Vagina (tissue), 2 donors: ENCODE data around the gene ARHGAP26. TPM values are rescaled to one million over a fixed set of nuclear protein-coding genes. Genes with fewer than 3 reads are reported as not detected.

ENCODE experiments used
- DNase-seq, 2 donors: peaks; one replicate each; pipeline ENCODE4 v3.0.0-alpha.2; 2017; ENCODE audit errors: extremely low spot score in 2 of 2
- H3K27ac ChIP-seq: fragments of 200-600 bp; sonication (generic); one replicate; pipeline ENCODE4 v1.5.1; 2019
- H3K27me3 ChIP-seq: fragments of 200-600 bp; sonication (generic); one replicate; pipeline ENCODE4 v1.5.1; 2019
- H3K36me3 ChIP-seq, 2 donors: fragments of 200-600 bp; sonication (generic); one replicate each; pipeline ENCODE4 v1.5.1; 2017 to 2019
- H3K4me1 ChIP-seq: fragments of 200-600 bp; sonication (generic); one replicate; pipeline ENCODE4 v1.5.1; 2019
- H3K4me3 ChIP-seq, 2 donors: fragments of 200-600 bp; sonication (generic); 1 replicate in 1 of 2; 2 replicates in 1 of 2; pipeline ENCODE4 v1.5.1; 2016 to 2019
- H3K9me3 ChIP-seq: fragments of 200-600 bp; sonication (generic); one replicate; pipeline ENCODE4 v1.5.1; 2019
- POLR2A ChIP-seq, 2 donors: fragments of 450-650 bp; IDR thresholded peaks; one replicate each; pipeline ENCODE4 v1.6.1; 2017; ENCODE audit warnings: antibody characterized with exemption in 2 of 2, mild to moderate bottlenecking in 2 of 2, moderate library complexity in 2 of 2
- POLR2AphosphoS5 ChIP-seq, 2 donors: sonication (generic); formaldehyde crosslinking; IDR thresholded peaks; one replicate each; pipeline ENCODE4 v1.9.0; 2017; ENCODE audit warnings: antibody characterized with exemption in 2 of 2, mild to moderate bottlenecking in 2 of 2, low read depth in 1 of 2; ENCODE audit not compliant: insufficient read depth in 1 of 2
- intact Hi-C: fragments of 100-400 bp; cut with DNase I; formaldehyde crosslinking; loops from one replicate; pipeline ENCODE4 v1.15.1; 2023
- total RNA-seq: library from RNA; depleted of rRNA; stranded (reverse); fragments of >200 nt; gene quantifications from one replicate; pipeline ENCODE4 v1.2.3, GENCODE V29; 2016
- TF ChIP-seq, protein P1 (sequence below), 3 experiments: fragments of 450-650 bp in 2 of 3; fragments of 200-600 bp in 1 of 3; sonication (generic) in 1 of 3; IDR thresholded peaks; one replicate each; pipeline ENCODE4 v1.5.1; 2017 to 2019; ENCODE audit warnings: antibody characterized with exemption in 3 of 3, mild to moderate bottlenecking in 2 of 3, moderate library complexity in 2 of 3

ARHGAP26 gene
- total RNA-seq, 1 donor from 2014 or later = 42.5 TPM

DNA sequence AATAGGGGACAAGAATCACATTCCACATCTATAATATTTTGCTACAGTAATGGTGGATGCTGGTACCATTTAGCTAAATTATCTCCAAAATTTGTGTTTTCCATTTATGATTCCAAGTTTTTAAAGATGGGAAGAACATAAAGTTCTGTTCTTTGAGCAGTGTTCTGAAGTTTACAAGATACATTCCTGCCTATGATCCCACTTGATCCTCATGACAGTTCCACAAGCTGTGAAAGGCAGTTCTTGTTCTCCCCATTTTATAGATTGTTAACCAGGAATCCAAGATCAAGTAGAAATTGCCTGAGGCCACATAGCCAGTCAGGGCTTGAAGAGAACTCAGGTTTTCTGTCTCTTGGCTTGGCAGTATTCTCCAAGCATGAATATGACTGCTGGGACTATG lies 376.0 kb downstream of the ARHGAP26 start:
- Histone ChIP-seq H3K27me3 (no peaks in the 10 kb centered on the region), H3K4me1 (peaks cover 81% of the 10 kb centered on the region), H3K36me3 (no peaks in the 10 kb centered on the region), H3K4me3 (no peak overlapping the region), H3K27ac (peak overlapping the region; percentile 49), H3K9me3 (no peaks in the 10 kb centered on the region)
- DNase-seq = no peak
- intact Hi-C loops = loop anchor here (10.0 kb wide), 1 partner anchor 259 kb away; the partner anchor contains the start of gene NR3C1
- TF ChIP-seq, protein P1, sequence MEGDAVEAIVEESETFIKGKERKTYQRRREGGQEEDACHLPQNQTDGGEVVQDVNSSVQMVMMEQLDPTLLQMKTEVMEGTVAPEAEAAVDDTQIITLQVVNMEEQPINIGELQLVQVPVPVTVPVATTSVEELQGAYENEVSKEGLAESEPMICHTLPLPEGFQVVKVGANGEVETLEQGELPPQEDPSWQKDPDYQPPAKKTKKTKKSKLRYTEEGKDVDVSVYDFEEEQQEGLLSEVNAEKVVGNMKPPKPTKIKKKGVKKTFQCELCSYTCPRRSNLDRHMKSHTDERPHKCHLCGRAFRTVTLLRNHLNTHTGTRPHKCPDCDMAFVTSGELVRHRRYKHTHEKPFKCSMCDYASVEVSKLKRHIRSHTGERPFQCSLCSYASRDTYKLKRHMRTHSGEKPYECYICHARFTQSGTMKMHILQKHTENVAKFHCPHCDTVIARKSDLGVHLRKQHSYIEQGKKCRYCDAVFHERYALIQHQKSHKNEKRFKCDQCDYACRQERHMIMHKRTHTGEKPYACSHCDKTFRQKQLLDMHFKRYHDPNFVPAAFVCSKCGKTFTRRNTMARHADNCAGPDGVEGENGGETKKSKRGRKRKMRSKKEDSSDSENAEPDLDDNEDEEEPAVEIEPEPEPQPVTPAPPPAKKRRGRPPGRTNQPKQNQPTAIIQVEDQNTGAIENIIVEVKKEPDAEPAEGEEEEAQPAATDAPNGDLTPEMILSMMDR (IDR thresholded peaks at IDR 0.05) = no peak
- TF ChIP-seq POLR2AphosphoS5 (IDR thresholded peaks at IDR 0.05; ENCODE audit: insufficient read depth in 1 of 2, low read depth in 1 of 2) = peak in 1 of 2 donors; percentile 30

DNA sequence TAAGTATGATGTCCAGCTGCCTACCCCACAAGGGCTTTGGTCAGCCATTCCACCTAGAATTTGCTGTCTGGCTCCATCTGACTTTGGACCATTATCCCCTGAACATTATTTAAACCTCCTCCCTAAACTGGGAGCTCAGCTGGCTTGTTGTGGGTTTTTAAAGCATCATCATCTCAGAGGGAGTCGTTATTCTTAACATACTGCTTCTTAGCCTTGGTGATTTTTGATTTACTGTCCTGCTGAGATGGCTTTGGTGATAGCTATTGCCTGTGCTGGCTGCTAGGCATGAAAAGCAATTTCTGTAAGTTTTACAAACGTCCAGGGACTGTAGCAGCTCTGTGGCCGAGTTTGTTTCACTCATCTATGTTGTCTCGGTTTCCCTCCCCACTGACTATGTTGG lies 377.2 kb downstream of the ARHGAP26 start:
- no peak for DNase-seq
- Histone ChIP-seq H3K9me3 (no peaks in the 10 kb centered on the region), H3K4me1 (peaks cover 69% of the 10 kb centered on the region), H3K36me3 (no peaks in the 10 kb centered on the region), H3K27ac (peak overlapping the region; percentile 28), H3K4me3 (no peak overlapping the region), H3K27me3 (no peaks in the 10 kb centered on the region)
- intact Hi-C loops = loop anchor here (10.0 kb wide), 1 partner anchor 257 kb away; the partner anchor contains the start of gene NR3C1
- TF ChIP-seq, protein P1 (IDR thresholded peaks at IDR 0.05) = no peak
- TF ChIP-seq POLR2A (IDR thresholded peaks at IDR 0.05) (no peak), POLR2AphosphoS5 (IDR thresholded peaks at IDR 0.05; ENCODE audit: insufficient read depth in 1 of 2, low read depth in 1 of 2) (no peak)

DNA sequence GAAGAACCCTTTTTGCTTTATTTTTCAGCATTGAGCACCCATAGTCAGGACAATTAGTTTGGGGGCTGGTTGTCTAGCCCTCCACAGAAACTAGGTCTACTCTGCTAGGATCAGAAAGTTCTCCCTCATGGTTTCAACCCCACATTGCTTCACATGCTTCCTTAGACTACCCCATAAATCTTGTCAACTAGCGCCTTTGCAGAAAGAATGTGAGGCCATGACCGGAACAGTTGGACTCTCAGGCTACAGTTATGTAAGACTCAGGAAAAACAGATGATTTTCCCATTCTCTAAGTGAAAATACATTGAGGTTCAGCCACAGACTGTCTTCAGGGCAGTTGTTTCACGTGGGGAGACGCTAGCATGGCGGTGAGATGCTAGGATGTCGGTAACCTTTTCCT lies 377.7 kb downstream of the ARHGAP26 start:
- Histone ChIP-seq H3K27ac (peak overlapping the region; percentile 28), H3K27me3 (no peaks in the 10 kb centered on the region), H3K4me3 (no peak overlapping the region), H3K9me3 (no peaks in the 10 kb centered on the region), H3K36me3 (no peaks in the 10 kb centered on the region), H3K4me1 (peaks cover 67% of the 10 kb centered on the region)
- TF ChIP-seq POLR2A (IDR thresholded peaks at IDR 0.05) (no peak), POLR2AphosphoS5 (IDR thresholded peaks at IDR 0.05; ENCODE audit: insufficient read depth in 1 of 2, low read depth in 1 of 2) (peak in 1 of 2 donors; percentile 31)
- TF ChIP-seq, protein P1 (IDR thresholded peaks at IDR 0.05) = no peak
- no peak for DNase-seq
- intact Hi-C loops = loop anchor here (10.0 kb wide), 1 partner anchor 257 kb away; the partner anchor contains the start of gene NR3C1

DNA sequence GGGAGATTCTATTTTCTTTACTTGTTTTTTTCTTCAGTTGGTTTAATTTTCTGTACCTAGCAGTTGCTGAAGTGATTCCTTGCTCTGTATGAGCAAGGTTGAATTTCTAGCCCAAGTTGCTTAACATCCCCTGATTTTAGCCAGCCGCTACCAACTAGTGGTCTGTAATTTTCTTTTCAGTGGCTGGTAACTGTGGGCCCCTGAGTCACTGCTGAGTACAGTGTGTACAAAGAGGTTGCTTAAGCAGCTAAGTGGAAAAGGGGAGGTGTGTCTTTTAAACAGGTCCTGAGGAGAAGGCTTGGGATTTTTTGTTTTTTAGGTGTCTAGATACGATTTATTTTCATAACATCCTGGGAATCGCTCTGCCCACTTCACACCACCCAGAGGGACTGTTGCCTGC lies 378.6 kb downstream of the ARHGAP26 start:
- Histone ChIP-seq H3K27me3 (no peaks in the 10 kb centered on the region), H3K27ac (peak overlapping the region; percentile 28), H3K4me1 (peaks cover 66% of the 10 kb centered on the region), H3K4me3 (no peak overlapping the region), H3K9me3 (no peaks in the 10 kb centered on the region), H3K36me3 (no peaks in the 10 kb centered on the region)
- TF ChIP-seq, protein P1 (IDR thresholded peaks at IDR 0.05) = no peak
- TF ChIP-seq POLR2AphosphoS5 (IDR thresholded peaks at IDR 0.05; ENCODE audit: insufficient read depth in 1 of 2, low read depth in 1 of 2) = peak in 1 of 2 donors; percentile 20
- intact Hi-C loops = loop anchor here (10.0 kb wide), 1 partner anchor 256 kb away; the partner anchor contains the start of gene NR3C1
- no peak for DNase-seq

DNA sequence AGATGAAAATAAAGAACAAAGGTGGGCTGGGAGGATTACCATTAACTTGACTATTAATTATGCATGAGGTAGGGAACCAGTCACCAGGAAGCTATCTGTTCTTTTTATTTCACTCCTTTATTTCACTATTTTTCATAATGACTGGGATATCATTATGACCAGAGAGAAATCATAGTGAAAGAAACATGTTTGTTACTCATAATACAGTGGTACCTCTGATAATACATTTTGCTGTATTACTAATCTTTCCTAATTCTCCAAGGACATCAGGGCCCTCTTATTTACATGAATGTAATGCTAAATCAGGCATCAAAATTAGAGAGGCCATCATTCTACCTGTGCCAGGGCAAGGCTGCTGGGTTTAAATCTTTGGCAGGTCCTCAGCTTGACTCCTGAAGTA lies 379.6 kb downstream of the ARHGAP26 start:
- Histone ChIP-seq H3K36me3 (no peaks in the 10 kb centered on the region), H3K4me3 (no peak overlapping the region), H3K9me3 (no peaks in the 10 kb centered on the region), H3K27ac (no peak overlapping the region), H3K27me3 (no peaks in the 10 kb centered on the region), H3K4me1 (peaks cover 65% of the 10 kb centered on the region)
- no peak for DNase-seq
- TF ChIP-seq POLR2A (IDR thresholded peaks at IDR 0.05) = no peak
- TF ChIP-seq POLR2AphosphoS5 (IDR thresholded peaks at IDR 0.05; ENCODE audit: insufficient read depth in 1 of 2, low read depth in 1 of 2) = no peak
- TF ChIP-seq, protein P1 (IDR thresholded peaks at IDR 0.05) = no peak
- intact Hi-C loops = loop anchor here (5.0 to 10.0 kb wide), 2 partner anchors 87 to 255 kb away; partner anchors contain the start of gene NR3C1
